Activated T-cell treated with anti-CD3 and anti-CD28 coated beads, Interleukin-2, amount 50 U/mL, for 1 hour (primary cell): ENCODE measurements around the gene PPP3CA.
"Not testable (repeated sequence)": the region's sequence is repeated elsewhere in the genome, so short reads cannot be mapped to it uniquely, and the experiment has no call there.

Experiments
- DNase-seq: peaks from one replicate; pipeline ENCODE4 v3.0.0-alpha.2; 2020

Gene PPP3CA

DNA sequence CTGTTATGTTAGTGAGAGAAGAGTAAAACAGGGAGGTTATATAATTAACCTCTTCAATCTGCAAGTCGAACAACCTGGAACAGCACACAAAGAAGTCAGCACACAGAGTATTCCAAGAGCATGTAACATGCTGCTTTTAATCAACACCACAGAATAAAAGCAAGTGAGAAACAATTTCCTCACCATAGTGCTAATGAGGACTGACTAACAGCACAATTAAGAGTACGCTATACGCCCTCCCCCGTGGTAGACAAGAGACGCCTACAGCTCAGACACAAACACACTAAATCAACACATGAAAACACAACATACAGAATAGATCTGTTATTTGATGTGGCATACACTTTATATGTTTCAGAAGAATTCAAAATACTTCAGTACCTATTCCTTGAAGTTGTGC lies 103.0 kb downstream of the PPP3CA start:
- no peak for DNase-seq

DNA sequence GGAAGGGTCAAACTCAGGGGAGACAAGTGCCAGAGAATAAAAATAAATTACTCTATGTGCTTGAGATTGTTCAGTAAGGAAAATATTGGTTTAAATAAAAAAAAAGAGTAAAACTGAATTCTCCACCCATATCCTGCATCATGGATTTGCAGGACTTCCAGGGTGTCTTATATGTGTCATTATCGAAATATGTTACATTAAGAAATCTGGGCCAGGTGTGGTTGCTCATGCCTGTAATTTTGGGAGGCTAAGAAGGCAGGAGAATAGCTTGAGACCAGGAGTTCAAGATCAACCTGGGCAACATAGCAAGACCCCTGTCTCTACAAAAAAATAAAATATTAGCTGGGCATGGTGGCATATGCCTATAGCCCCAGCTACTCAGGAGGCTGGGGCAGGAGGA lies 104.9 kb downstream of the PPP3CA start:
- no peak for DNase-seq

GRCh38 chr4:101240099-101240498 lies 107.2 kb downstream of the PPP3CA start:
- no peak for DNase-seq

- no peak for DNase-seq
Measured at GRCh38 chr4:101239665-101240064, 107.7 kb downstream of the PPP3CA start.

DNA sequence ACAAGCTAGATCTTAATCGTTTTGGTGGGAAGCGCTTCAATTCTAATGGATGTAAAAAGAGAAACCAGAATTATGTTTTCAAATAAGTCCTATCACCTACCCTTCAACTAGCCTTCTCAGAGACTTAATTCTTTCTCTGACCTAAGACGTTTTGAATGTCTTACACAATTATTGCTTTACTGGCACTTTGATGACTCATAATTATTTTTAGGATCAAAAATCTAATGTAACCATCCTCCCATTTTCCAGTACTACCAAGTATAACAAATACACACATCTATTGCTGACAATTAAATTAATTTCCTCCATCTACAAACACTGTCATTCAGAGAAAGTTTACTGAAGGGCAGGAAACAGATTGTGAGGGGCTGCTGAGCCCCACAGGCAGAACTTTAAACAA lies 108.6 kb downstream of the PPP3CA start:
- DNase-seq, result no peak

DNA sequence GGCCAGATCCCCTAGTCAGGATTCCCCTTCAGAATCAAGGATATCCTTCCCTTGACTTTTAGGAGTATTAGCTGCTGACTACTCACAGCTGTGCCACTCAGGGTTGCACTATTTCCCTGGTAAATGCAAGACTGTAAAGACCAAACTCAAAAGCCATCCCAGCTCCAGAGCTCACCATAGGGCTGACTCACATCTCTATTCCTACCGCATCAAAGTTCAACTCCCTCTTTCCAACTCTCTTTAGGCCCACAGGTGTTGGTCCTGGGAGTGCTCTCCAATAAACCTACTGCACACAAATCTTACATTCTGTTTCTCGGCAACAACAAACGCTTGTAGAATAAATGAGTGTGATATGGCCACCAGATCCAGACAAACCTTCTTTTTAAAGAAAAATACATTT lies 109.6 kb downstream of the PPP3CA start:
- DNase-seq, result no peak

GRCh38 chr4:101236097-101236496 lies 111.2 kb downstream of the PPP3CA start:
- no peak for DNase-seq

- DNase-seq, result not testable (repeated sequence)
Measured at GRCh38 chr4:101234141-101234540, 113.2 kb downstream of the PPP3CA start.

GRCh38 chr4:101232074-101232776 lies 115.1 kb downstream of the PPP3CA start:
- DNase-seq, result no peak

DNA sequence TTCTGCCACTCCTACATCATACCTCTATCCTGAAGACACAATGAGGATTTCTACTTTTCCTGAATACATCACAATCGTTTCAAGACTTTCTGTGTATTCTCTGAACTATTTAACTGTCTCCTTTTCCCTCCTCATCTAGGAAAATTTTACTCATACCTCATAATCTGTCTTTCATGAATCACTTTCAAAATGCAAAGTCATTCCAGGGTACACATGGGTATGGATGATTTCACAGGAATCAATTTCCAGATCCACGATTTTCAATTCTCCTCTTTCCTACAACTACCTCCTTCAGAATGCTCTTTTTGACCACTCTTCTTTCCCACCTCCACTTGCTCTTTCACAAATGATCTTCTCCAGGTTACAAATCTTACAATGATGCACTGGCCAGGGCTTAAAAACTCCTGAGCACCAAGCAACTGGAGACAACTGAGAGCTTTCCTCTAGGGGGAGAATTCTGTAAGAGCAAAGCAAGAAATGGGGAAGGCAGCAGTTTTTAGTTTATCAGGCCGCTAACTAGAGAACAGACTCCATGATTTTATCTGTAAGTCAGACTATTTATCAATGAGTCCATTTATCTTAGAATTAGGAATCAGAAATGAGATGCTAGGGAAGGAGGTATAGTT lies 116.4 kb downstream of the PPP3CA start:
- no peak for DNase-seq

- no peak for DNase-seq
Measured at GRCh38 chr4:101229116-101229515, 118.2 kb downstream of the PPP3CA start.

- DNase-seq, result no peak
Measured at GRCh38 chr4:101227715-101228114, 119.6 kb downstream of the PPP3CA start.

GRCh38 chr4:101224358-101225218 lies 122.7 kb downstream of the PPP3CA start:
- DNase-seq, result no peak

DNA sequence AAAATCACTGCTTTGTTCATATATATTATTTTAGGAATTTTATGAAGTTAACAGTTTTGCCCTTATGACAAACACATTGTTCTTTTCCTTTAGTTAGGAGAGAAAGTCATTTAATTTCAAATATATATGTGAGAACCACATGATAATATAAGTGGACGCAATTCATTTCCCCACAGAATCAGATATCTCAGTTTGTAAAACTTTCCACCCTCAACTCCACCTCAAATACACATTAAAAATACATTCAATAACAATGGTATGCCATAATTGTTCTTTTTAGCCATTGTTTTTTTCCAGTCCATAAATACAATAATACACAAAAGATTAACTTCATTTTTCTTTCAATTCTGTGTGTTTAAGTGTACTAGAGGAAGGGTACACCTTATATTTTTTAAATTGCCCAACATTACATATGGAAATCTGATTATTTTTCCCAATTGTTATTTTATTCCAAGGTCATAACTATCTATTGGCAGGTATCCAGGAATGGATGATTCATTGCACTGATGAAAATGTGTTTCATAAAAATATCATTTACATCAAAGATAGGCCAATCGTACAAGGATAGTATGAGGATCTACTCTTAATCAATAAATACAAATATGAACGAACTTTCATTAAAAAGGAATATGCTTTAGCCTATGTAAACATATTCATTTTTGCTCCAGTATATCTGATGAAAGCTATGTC lies 125.0 kb downstream of the PPP3CA start:
- DNase-seq, result no peak

DNA sequence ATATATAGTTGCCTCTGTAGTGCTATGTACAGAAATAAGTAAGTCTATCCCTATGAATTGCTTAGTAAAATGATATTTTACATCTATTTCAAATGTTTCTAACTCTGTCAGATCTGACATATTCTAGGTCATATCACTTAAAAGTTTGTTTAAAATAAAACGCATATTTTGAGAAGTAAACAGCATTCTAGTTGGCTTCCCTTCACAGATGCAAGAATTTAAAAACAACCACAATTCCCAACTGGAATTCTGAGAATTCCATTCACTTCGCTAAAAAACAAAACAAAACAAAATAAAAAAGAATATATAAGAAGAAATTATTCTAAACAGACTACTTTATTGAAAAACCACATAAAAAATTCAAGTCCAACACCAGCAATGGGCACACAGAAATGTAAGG lies 126.0 kb downstream of the PPP3CA start:
- DNase-seq, result no peak

GRCh38 chr4:101218894-101219293 lies 128.4 kb downstream of the PPP3CA start:
- no peak for DNase-seq

- no peak for DNase-seq
Measured at GRCh38 chr4:101218346-101218745, 129.0 kb downstream of the PPP3CA start.

- DNase-seq, result no peak
Measured at GRCh38 chr4:101217353-101218031, 129.8 kb downstream of the PPP3CA start.

DNA sequence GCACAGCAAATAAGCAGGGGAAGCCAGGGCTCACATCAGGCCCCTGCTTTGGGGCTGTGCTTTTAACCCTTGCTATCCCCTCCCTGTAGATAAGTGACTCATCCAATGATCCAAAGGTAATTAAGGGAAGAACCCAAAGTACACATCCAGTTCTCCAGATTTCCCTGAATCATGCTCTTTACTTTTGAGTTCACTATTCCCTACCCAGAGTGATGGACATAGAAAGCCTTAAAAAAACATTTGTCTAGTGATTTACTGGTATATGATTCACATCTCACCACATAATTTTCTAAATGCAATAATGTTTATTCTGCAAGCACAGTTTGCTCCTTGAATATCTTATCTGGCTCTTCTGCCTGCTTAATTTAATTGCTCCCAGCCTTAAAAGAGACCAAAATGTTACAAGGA lies 136.2 kb downstream of the PPP3CA start:
- no peak for DNase-seq

- no peak for DNase-seq
Measured at GRCh38 chr4:101210331-101210730, 137.0 kb downstream of the PPP3CA start.

GRCh38 chr4:101208171-101208570 lies 139.2 kb downstream of the PPP3CA start:
- no peak for DNase-seq

DNA sequence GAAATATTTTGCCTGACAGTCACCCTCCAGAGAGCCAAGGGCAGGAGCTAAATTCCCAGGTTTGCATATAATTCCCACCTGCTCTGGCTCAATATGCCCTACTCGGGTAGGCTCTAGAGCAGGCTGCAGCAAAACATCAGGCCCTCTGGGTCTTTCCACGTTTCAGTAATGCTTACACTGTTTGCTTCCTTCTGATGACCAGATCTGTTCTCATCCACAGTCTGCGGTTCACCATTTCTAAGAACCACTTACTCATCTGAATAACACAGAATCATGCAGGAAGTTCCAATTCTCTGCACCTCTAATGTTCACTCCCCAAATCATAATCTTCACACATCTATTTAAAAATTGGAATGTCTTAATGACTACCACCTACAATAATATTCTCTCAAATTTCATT lies 141.4 kb downstream of the PPP3CA start:
- peak; percentile 24 for DNase-seq

DNA sequence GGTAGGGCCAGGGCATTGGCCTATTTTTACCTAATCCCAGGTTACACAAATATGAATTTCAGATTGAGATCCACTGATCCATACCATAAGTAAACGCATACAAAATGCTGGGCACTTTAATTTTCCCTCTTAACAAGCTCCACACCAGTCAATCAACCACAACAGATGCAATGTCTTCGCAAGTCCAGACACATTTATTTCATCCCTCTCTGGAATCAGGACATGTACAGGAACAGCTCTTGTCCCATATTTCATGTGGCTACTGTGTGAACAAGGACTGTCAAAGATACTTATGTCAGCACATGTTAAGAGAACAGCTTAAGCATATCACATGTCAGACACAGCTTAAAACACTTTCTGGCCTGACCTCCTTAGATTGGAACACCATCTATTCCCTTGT lies 145.9 kb downstream of the PPP3CA start:
- no peak for DNase-seq
